Measurements from ENCODE around the gene UBE2E1. TPM values are rescaled to one million over a fixed set of nuclear protein-coding genes. Genes with fewer than 3 reads are reported as not detected.

UBE2E1 gene
- total RNA-seq, 4 donors from 2014 or later: 82.4 to 126 (median 115) TPM

DNA sequence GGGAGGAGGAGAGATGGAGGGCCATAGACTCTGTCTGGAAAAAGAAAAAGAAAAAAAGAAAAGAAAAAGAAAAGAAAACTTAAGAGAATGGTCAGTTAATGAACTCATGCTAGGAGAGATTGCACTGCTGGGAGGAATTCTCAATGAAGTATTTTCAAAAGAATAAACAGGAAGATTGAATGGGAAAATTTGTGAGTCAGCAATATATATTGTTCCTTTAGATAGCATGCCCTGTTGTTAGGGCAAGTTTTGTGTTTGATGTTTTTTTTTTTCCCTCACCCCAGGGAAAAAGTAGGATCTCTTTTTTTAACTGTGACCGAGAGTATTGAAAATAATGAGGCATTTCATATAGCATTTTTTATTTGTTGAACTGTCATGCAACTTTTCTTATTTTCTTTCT lies 131.5 kb downstream of the UBE2E1 start:
- Histone ChIP-seq H3K27me3 (no peaks in the 10 kb centered on the region), H3K4me3 (no peak overlapping the region), H3K27ac (replicated peaks in 1 of 4) (no peak overlapping the region), H3K4me1 (no peaks in the 10 kb centered on the region), H3K9me3 (peaks cover 0 to 4% (median 0%) of the 10 kb centered on the region in 4 donors), H3K36me3 (no peaks in the 10 kb centered on the region)
- no peak for TF ChIP-seq POLR2AphosphoS5 (IDR thresholded peaks at IDR 0.05)
- TF ChIP-seq, protein P1, sequence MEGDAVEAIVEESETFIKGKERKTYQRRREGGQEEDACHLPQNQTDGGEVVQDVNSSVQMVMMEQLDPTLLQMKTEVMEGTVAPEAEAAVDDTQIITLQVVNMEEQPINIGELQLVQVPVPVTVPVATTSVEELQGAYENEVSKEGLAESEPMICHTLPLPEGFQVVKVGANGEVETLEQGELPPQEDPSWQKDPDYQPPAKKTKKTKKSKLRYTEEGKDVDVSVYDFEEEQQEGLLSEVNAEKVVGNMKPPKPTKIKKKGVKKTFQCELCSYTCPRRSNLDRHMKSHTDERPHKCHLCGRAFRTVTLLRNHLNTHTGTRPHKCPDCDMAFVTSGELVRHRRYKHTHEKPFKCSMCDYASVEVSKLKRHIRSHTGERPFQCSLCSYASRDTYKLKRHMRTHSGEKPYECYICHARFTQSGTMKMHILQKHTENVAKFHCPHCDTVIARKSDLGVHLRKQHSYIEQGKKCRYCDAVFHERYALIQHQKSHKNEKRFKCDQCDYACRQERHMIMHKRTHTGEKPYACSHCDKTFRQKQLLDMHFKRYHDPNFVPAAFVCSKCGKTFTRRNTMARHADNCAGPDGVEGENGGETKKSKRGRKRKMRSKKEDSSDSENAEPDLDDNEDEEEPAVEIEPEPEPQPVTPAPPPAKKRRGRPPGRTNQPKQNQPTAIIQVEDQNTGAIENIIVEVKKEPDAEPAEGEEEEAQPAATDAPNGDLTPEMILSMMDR (IDR thresholded peaks at IDR 0.05): no peak
- TF ChIP-seq EP300 (IDR thresholded peaks at IDR 0.05): no peak
- no peak for TF ChIP-seq POLR2A (IDR thresholded peaks at IDR 0.05; ENCODE audit: low read depth)
- 79% methylated on average over 1 of the region's 1 CpG for WGBS
- intact Hi-C loops (cut with DNase I): no loop called here
- DNase-seq (ENCODE audit: extremely low spot score): no peak

DNA sequence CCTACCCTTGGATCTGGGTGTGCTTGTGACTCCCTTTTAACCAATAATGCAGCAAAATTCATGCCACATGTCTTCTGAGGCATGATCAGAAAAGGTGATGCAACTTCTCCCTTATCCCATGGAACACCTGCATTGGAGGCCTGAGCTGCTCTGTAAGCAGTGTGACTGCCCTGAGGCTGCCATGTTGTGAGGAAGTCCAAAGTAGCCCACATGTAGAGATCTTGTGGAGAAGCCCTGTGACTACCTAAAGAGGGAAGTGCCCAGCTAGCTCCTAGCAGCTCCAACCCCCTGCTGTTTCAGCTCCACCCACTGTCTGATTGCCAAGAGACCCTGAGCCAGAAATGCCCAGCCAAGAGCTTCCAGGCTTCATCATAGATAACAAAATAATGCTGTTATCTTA lies 132.9 kb downstream of the UBE2E1 start:
- H3K4me1 ChIP-seq: no peaks in the 10 kb centered on the region
- intact Hi-C loops (cut with DNase I): no loop called here
- TF ChIP-seq EP300 (IDR thresholded peaks at IDR 0.05) (no peak), POLR2A (IDR thresholded peaks at IDR 0.05; ENCODE audit: low read depth) (no peak), POLR2AphosphoS5 (IDR thresholded peaks at IDR 0.05) (no peak)
- TF ChIP-seq, protein P1 (IDR thresholded peaks at IDR 0.05): no peak
- H3K36me3 ChIP-seq: no peaks in the 10 kb centered on the region
- no peak overlapping the region for H3K4me3 ChIP-seq
- H3K27me3 ChIP-seq: no peaks in the 10 kb centered on the region
- no peak overlapping the region for H3K27ac ChIP-seq (replicated peaks in 1 of 4)
- DNase-seq (ENCODE audit: extremely low spot score): no peak
- H3K9me3 ChIP-seq: peaks cover 0 to 4% (median 0%) of the 10 kb centered on the region in 4 donors

DNA sequence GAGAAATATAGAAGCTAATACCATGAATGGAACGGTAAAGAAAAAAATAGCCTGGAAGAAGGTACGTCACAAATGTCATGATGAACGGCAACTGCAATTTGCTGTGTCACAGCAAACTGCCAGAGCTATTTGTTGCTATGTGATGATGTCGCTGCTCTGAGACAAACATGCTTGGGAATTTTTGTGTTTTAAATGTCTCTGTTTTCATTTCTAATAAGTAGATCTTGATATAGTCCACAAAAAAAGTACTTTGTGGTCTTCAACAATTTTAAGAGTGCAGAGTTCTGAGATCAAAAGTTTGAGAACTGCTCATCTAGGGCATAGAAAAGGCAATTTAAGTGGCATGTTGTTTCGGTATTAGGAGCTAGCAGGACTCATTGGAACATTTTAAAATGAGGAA lies 135.0 kb downstream of the UBE2E1 start:
- Histone ChIP-seq H3K27me3 (no peaks in the 10 kb centered on the region), H3K4me1 (peaks cover 4 to 9% (median 7%) of the 10 kb centered on the region in 4 donors), H3K27ac (replicated peaks in 1 of 4) (no peak overlapping the region), H3K9me3 (peaks cover 0 to 4% (median 0%) of the 10 kb centered on the region in 4 donors), H3K36me3 (no peaks in the 10 kb centered on the region), H3K4me3 (no peak overlapping the region)
- DNase-seq (ENCODE audit: extremely low spot score): no peak
- intact Hi-C loops (cut with DNase I): no loop called here
- TF ChIP-seq, protein P1 (IDR thresholded peaks at IDR 0.05): no peak
- no peak for TF ChIP-seq POLR2A (IDR thresholded peaks at IDR 0.05; ENCODE audit: low read depth)
- TF ChIP-seq POLR2AphosphoS5 (IDR thresholded peaks at IDR 0.05): no peak
- no peak for TF ChIP-seq EP300 (IDR thresholded peaks at IDR 0.05)
- 94% methylated on average over 5 of the region's 5 CpGs for WGBS

Other genes starting within 250 kb of the UBE2E1 start
- gene NKIRAS1, start 111.0 kb downstream of the UBE2E1 start, total RNA-seq: 10 to 100 TPM; 23.4 to 29.4 (median 26.8) TPM
- 1,000 to 10,000 TPM; 1,759 to 2,538 (median 2,309) TPM for gene RPL15, start 111.2 kb downstream of the UBE2E1 start, total RNA-seq
- gene NR1D2, start 139.3 kb downstream of the UBE2E1 start, total RNA-seq: 10 to 100 TPM; 34.4 to 42.4 (median 38.0) TPM